Activated CD4-positive, CD25-positive, alpha-beta regulatory T cell treated with anti-CD3 and anti-CD28 coated beads, Interleukin-2, amount 50 U/mL, for 24 hours (primary cell): ENCODE data around the gene ADAMTS16.
A peak's percentile ranks its signal among the peaks of the same experiment; 100 is the strongest.
"Not testable (repeated sequence)": the region's sequence is repeated elsewhere in the genome, so short reads cannot be mapped to it uniquely, and the experiment has no call there.

Experiments used
- ATAC-seq, 2 donors: fragments of 150-1000 bp; cut with Tn5 transposase; one replicate each; pipeline ENCODE4 v1.10.0; 2021; ENCODE audit warnings: mild to moderate bottlenecking in 1 of 2, moderate library complexity in 1 of 2

The ADAMTS16 gene

GRCh38 chr5:5139777-5140478, at the start of gene ADAMTS16:
Gene ADAMTS16, plus strand, starts transcription at chr5:5140330. Its CDS starts 138 bp downstream, at chr5:5140468.
- no peak for ATAC-seq

- no peak for ATAC-seq
Observed at GRCh38 chr5:5092149-5092548, 48.0 kb upstream of the ADAMTS16 start.

- ATAC-seq: no peak
Observed at GRCh38 chr5:5100635-5101034, 39.5 kb upstream of the ADAMTS16 start.

GRCh38 chr5:5101676-5102075, 38.5 kb upstream of the ADAMTS16 start:
- no peak for ATAC-seq

GRCh38 chr5:5103245-5103644, 36.9 kb upstream of the ADAMTS16 start:
- no peak for ATAC-seq

- ATAC-seq: no peak
Observed at GRCh38 chr5:5104550-5104949, 35.6 kb upstream of the ADAMTS16 start.

GRCh38 chr5:5105531-5105930, 34.6 kb upstream of the ADAMTS16 start:
- no peak for ATAC-seq

GRCh38 chr5:5116956-5117355, 23.2 kb upstream of the ADAMTS16 start:
- ATAC-seq: peak in 1 of 2 donors; percentile 21

GRCh38 chr5:5122776-5123175, 17.4 kb upstream of the ADAMTS16 start:
- no peak for ATAC-seq

- no peak for ATAC-seq
Observed at GRCh38 chr5:5124231-5124630, 15.9 kb upstream of the ADAMTS16 start.

GRCh38 chr5:5126444-5126843, 13.7 kb upstream of the ADAMTS16 start:
- no peak for ATAC-seq

- no peak for ATAC-seq
Observed at GRCh38 chr5:5128766-5129165, 11.4 kb upstream of the ADAMTS16 start.

- no peak for ATAC-seq
Observed at GRCh38 chr5:5132234-5132633, 7.9 kb upstream of the ADAMTS16 start.

- no peak for ATAC-seq
Observed at GRCh38 chr5:5132693-5133295, 7.3 kb upstream of the ADAMTS16 start.

GRCh38 chr5:5134107-5134506, 6.0 kb upstream of the ADAMTS16 start:
- no peak for ATAC-seq

- ATAC-seq: no peak
Observed at GRCh38 chr5:5135957-5136676, 4.0 kb upstream of the ADAMTS16 start.

- not testable (repeated sequence) for ATAC-seq
Observed at GRCh38 chr5:5137851-5138250, 2.3 kb upstream of the ADAMTS16 start.

GRCh38 chr5:5139336-5139776, 774 bp upstream of the ADAMTS16 start:
- no peak for ATAC-seq

GRCh38 chr5:5140479-5141338, 579 bp downstream of the ADAMTS16 start:
- ATAC-seq: no peak

GRCh38 chr5:5141339-5141599, 1.1 kb downstream of the ADAMTS16 start:
- no peak for ATAC-seq

- ATAC-seq: no peak
Observed at GRCh38 chr5:5141625-5142525, 1.7 kb downstream of the ADAMTS16 start.

- ATAC-seq: no peak
Observed at GRCh38 chr5:5144441-5144840, 4.3 kb downstream of the ADAMTS16 start.
